HCT116 (cell line): ENCODE results near the gene TCIRG1. TPM values are rescaled to one million over a fixed set of nuclear protein-coding genes. Genes with fewer than 3 reads are reported as not detected.

Experiments
- ATAC-seq: fragments of 200-7000 bp; cut with Tn5 transposase; 2 replicates; pipeline ENCODE4 v1.9.1; 2020; ENCODE audit warnings: mild to moderate bottlenecking, moderate library complexity
- BruUV-seq: library from RNA; stranded (reverse); fragments of 400-500 nt; replicated peaks from 2 replicates; lab custom pipeline; 2021; lab: Mats Ljungman, UMichigan
- CTCF ChIA-PET: fragments of 300-600 bp; sonication (Branson Sonifier 250); formaldehyde crosslinking; loops from one replicate; lab custom pipeline; 2021; ENCODE audit warnings: antibody characterized with exemption; lab: Charles Lee
- POLR2A ChIA-PET: fragments of 300-600, 350-600 bp; sonication (Branson Sonifier 250); formaldehyde crosslinking; loops from one replicate; lab custom pipeline; 2021; ENCODE audit warnings: antibody characterized with exemption; lab: Charles Lee
- RAD21 ChIA-PET, 2 experiments: fragments of 300-600 bp; sonication (Branson Sonifier 250); formaldehyde crosslinking; loops; one replicate each; lab custom pipeline; 2023; ENCODE audit warnings: low total read pairs in 2 of 2; ENCODE audit not compliant: uncharacterized antibody in 2 of 2, unreplicated experiment in 2 of 2, low non-redundant PET in 1 of 2; lab: Charles Lee
- DNase-seq: peaks from one replicate; pipeline ENCODE4 v3.0.0-alpha.2; 2010; ENCODE audit warnings: low read depth, low spot score
- H2AFZ ChIP-seq: fragments of 200-600 bp; shearing (Covaris generic), sonication (generic); 2 replicates; pipeline ENCODE4 v1.6.1; 2017; ENCODE audit warnings: low read depth, mixed run types, mixed read lengths, antibody characterized with exemption, low read length; ENCODE audit not compliant: poor library complexity, severe bottlenecking
- H3K27ac ChIP-seq: 2 replicates; pipeline ENCODE4 v1.5.1; 2012; ENCODE audit warnings: low read depth, low read length
- H3K27me3 ChIP-seq: fragments of 200-600 bp; sonication (generic); 2 replicates; pipeline ENCODE4 v1.6.1; 2016; ENCODE audit warnings: mixed run types, low read length, mixed read lengths; ENCODE audit not compliant: insufficient read depth
- H3K36me3 ChIP-seq, 2 experiments: fragments of 200-500 bp in 1 of 2; fragments of 200-600 bp in 1 of 2; sonication (Bioruptor generic) in 1 of 2; sonication (generic) in 1 of 2; 2 replicates each; pipeline versions ENCODE4 v1.5.1 to v1.6.1; 2014 to 2016; ENCODE audit warnings: low read length in 2 of 2, inconsistent platforms in 1 of 2, mixed read lengths in 1 of 2, mixed run types in 1 of 2; ENCODE audit not compliant: insufficient read depth in 2 of 2, control insufficient read depth in 1 of 2
- H3K4me1 ChIP-seq, 2 experiments: fragments of 200-600 bp in 1 of 2; sonication (generic) in 1 of 2; 2 replicates each; pipeline versions ENCODE4 v1.5.1 to v1.6.1; 2012 to 2017; ENCODE audit warnings: low read length in 2 of 2, inconsistent platforms in 1 of 2, mild to moderate bottlenecking in 1 of 2, mixed read lengths in 1 of 2, mixed run types in 1 of 2, moderate library complexity in 1 of 2; ENCODE audit not compliant: insufficient read depth in 2 of 2, control insufficient read depth in 1 of 2
- H3K4me2 ChIP-seq: fragments of 200-600 bp; sonication (generic); 2 replicates; pipeline ENCODE4 v1.6.1; 2017; ENCODE audit warnings: mixed run types, low read length, mixed read lengths
- H3K4me3 ChIP-seq, 2 experiments: fragments of 200-600 bp in 1 of 2; sonication (generic) in 1 of 2; replicated peaks in 1 of 2; 2 replicates each; pipeline ENCODE4 v1.5.1; 2011 to 2016; ENCODE audit warnings: low read length in 2 of 2, control low read depth in 1 of 2, low read depth in 1 of 2, mild to moderate bottlenecking in 1 of 2, mixed read lengths in 1 of 2, mixed run types in 1 of 2
- H3K79me2 ChIP-seq: fragments of 200-600 bp; sonication (generic); 2 replicates; pipeline ENCODE4 v1.6.1; 2017; ENCODE audit warnings: mild to moderate bottlenecking, mixed run types, low read length, moderate library complexity, mixed read lengths; ENCODE audit not compliant: insufficient read depth
- H3K9ac ChIP-seq: fragments of 200-600 bp; sonication (generic); 2 replicates; pipeline ENCODE4 v1.6.1; 2016; ENCODE audit warnings: low read length, mixed read lengths
- H3K9me2 ChIP-seq: fragments of 200-600 bp; sonication (generic), shearing (Covaris generic); 2 replicates; pipeline ENCODE4 v1.6.1; 2017; ENCODE audit warnings: mixed run types, mild to moderate bottlenecking, moderate library complexity; ENCODE audit not compliant: insufficient read depth
- H3K9me3 ChIP-seq, 2 experiments: fragments of 200-500 bp in 1 of 2; fragments of 200-600 bp in 1 of 2; sonication (Bioruptor generic) in 1 of 2; sonication (generic) in 1 of 2; 2 replicates each; pipeline ENCODE4 v1.6.1; 2014 to 2017; ENCODE audit warnings: low read length in 2 of 2, mixed read lengths in 2 of 2, inconsistent platforms in 1 of 2, low read depth in 1 of 2, mild to moderate bottlenecking in 1 of 2, mixed run types in 1 of 2, moderate library complexity in 1 of 2; ENCODE audit not compliant: control insufficient read depth in 1 of 2, insufficient read depth in 1 of 2
- H4K20me1 ChIP-seq: fragments of 200-600 bp; sonication (generic), shearing (Covaris generic); 2 replicates; pipeline ENCODE4 v1.6.1; 2017; ENCODE audit warnings: mixed run types, mild to moderate bottlenecking, moderate library complexity; ENCODE audit not compliant: insufficient read depth
- CBX3 ChIP-seq: IDR thresholded peaks from 2 replicates; pipeline ENCODE4 v1.6.1; 2012; ENCODE audit warnings: low read depth
- CEBPB ChIP-seq: IDR thresholded peaks from 2 replicates; pipeline ENCODE4 v1.6.1; 2012; ENCODE audit warnings: low read depth
- ELF1 ChIP-seq: IDR thresholded peaks from 2 replicates; pipeline ENCODE4 v1.6.1; 2012; ENCODE audit warnings: low read depth, borderline replicate concordance
- EZH2 ChIP-seq: fragments of 200-600 bp; sonication (generic); IDR thresholded peaks from 2 replicates; pipeline ENCODE4 v1.6.1; 2017; ENCODE audit warnings: antibody characterized with exemption, mixed run types
- FOSL1 ChIP-seq: IDR thresholded peaks from 2 replicates; pipeline ENCODE4 v1.6.1; 2012; ENCODE audit warnings: low read depth
- JUND ChIP-seq: IDR thresholded peaks from 2 replicates; pipeline ENCODE4 v1.6.1; 2012
- RAD21 ChIP-seq: IDR thresholded peaks from 2 replicates; pipeline ENCODE4 v1.6.1; 2012; ENCODE audit warnings: low read depth, mild to moderate bottlenecking
- SP1 ChIP-seq: IDR thresholded peaks from 2 replicates; pipeline ENCODE4 v1.6.1; 2012; ENCODE audit warnings: low read depth
- SRF ChIP-seq: IDR thresholded peaks from 2 replicates; pipeline ENCODE4 v1.6.1; 2012; ENCODE audit warnings: low read depth
- TCF7L2 ChIP-seq: IDR thresholded peaks from 2 replicates; pipeline ENCODE4 v1.7.0; 2011; ENCODE audit warnings: borderline replicate concordance, inconsistent platforms; ENCODE audit not compliant: insufficient read depth, insufficient read length; ENCODE audit errors: extremely low read depth
- YY1 ChIP-seq: IDR thresholded peaks from 2 replicates; pipeline ENCODE4 v1.6.1; 2011; ENCODE audit warnings: low read length, low read depth, moderate library complexity, mild to moderate bottlenecking; ENCODE audit not compliant: insufficient replicate concordance; ENCODE audit errors: extremely low read depth
- ZFX ChIP-seq: fragments of 450-650 bp; IDR thresholded peaks from 2 replicates; pipeline ENCODE4 v1.6.1; 2017
- intact Hi-C: fragments of 100-400 bp; cut with micrococcal nuclease; formaldehyde crosslinking; loops from 2 replicates; pipeline ENCODE4 v1.10.0; 2022
- total RNA-seq: library from RNA; stranded (reverse); gene quantifications from one replicate; pipeline ENCODE4 v1.2.1, GENCODE V29; 2021; ENCODE audit not compliant: unreplicated experiment
- TF ChIP-seq, protein P1 (sequence below): IDR thresholded peaks from 2 replicates; pipeline ENCODE4 v1.6.1; 2012; ENCODE audit warnings: low read depth
- TF ChIP-seq, protein P2 (sequence below): IDR thresholded peaks from 2 replicates; pipeline ENCODE4 v1.6.1; 2012
- TF ChIP-seq, protein P3 (sequence below): IDR thresholded peaks from 2 replicates; pipeline ENCODE4 v1.6.1; 2012
- TF ChIP-seq, protein P4 (sequence below): IDR thresholded peaks from 2 replicates; pipeline ENCODE4 v1.6.1; 2011; ENCODE audit warnings: mild to moderate bottlenecking, low read length, moderate library complexity; ENCODE audit not compliant: insufficient replicate concordance; ENCODE audit errors: extremely low read depth

Gene TCIRG1
- total RNA-seq, 1 experiment from 2014 or later: 101 TPM

DNA sequence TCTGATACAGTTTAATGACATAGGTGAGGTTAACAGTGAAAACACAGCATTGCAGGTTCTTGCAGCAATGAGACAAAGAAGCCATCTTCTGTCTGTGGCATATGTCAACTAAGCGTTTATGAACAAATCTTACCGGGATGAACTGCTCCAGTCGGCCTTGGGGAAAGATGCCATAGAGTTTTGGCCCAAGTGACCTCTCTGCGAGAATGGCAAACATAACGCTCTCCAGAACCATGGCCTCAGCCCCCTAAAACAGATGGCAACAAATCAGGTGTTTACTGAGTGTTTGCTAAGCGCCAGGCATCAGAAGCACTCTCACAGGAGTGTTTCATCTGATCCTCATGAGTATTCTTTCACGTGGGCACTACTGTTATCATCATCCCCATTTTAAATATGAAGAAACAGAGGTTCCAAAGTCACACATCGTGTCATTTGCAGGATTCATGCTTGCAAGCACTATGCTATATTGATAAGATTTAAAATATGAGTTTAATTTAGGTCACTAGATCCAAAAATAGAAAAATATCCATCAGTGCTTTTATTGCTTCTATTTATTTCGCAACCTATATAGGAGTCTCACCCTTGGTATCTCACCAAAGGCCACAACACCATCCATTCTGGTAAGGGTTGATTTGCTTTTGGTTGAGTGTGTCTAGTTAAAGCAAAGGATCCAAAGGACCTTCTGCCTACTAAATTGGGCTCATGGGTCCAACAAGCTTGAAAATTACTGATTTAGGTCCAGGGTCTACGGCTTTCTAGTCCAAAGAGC, 35.9 kb downstream of the TCIRG1 start:
- TF ChIP-seq CBX3 (no peak), RAD21 (no peak), JUND (no peak), SRF (no peak), TCF7L2 (no peak), EZH2 (no peak), YY1 (no peak), ELF1 (no peak), CEBPB (no peak), SP1 (no peak), ZFX (no peak), FOSL1 (no peak)
- TF ChIP-seq, protein P1, sequence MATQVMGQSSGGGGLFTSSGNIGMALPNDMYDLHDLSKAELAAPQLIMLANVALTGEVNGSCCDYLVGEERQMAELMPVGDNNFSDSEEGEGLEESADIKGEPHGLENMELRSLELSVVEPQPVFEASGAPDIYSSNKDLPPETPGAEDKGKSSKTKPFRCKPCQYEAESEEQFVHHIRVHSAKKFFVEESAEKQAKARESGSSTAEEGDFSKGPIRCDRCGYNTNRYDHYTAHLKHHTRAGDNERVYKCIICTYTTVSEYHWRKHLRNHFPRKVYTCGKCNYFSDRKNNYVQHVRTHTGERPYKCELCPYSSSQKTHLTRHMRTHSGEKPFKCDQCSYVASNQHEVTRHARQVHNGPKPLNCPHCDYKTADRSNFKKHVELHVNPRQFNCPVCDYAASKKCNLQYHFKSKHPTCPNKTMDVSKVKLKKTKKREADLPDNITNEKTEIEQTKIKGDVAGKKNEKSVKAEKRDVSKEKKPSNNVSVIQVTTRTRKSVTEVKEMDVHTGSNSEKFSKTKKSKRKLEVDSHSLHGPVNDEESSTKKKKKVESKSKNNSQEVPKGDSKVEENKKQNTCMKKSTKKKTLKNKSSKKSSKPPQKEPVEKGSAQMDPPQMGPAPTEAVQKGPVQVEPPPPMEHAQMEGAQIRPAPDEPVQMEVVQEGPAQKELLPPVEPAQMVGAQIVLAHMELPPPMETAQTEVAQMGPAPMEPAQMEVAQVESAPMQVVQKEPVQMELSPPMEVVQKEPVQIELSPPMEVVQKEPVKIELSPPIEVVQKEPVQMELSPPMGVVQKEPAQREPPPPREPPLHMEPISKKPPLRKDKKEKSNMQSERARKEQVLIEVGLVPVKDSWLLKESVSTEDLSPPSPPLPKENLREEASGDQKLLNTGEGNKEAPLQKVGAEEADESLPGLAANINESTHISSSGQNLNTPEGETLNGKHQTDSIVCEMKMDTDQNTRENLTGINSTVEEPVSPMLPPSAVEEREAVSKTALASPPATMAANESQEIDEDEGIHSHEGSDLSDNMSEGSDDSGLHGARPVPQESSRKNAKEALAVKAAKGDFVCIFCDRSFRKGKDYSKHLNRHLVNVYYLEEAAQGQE: no peak
- TF ChIP-seq, protein P2, sequence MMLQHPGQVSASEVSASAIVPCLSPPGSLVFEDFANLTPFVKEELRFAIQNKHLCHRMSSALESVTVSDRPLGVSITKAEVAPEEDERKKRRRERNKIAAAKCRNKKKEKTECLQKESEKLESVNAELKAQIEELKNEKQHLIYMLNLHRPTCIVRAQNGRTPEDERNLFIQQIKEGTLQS: no peak
- TF ChIP-seq, protein P3, sequence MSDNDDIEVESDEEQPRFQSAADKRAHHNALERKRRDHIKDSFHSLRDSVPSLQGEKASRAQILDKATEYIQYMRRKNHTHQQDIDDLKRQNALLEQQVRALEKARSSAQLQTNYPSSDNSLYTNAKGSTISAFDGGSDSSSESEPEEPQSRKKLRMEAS: no peak
- TF ChIP-seq, protein P4, sequence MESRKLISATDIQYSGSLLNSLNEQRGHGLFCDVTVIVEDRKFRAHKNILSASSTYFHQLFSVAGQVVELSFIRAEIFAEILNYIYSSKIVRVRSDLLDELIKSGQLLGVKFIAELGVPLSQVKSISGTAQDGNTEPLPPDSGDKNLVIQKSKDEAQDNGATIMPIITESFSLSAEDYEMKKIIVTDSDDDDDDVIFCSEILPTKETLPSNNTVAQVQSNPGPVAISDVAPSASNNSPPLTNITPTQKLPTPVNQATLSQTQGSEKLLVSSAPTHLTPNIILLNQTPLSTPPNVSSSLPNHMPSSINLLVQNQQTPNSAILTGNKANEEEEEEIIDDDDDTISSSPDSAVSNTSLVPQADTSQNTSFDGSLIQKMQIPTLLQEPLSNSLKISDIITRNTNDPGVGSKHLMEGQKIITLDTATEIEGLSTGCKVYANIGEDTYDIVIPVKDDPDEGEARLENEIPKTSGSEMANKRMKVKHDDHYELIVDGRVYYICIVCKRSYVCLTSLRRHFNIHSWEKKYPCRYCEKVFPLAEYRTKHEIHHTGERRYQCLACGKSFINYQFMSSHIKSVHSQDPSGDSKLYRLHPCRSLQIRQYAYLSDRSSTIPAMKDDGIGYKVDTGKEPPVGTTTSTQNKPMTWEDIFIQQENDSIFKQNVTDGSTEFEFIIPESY: no peak
- ChIA-PET RAD21 (no interaction called here), CTCF (no interaction called here), POLR2A (no interaction called here)
- H4K20me1 ChIP-seq: no peaks in the 10 kb centered on the region; the same call in 1 of the 2 replicates
- no peaks in the 10 kb centered on the region for H3K9me2 ChIP-seq
- intact Hi-C loops: no loop called here
- no peaks in the 10 kb centered on the region for H3K9me3 ChIP-seq
- no peak for DNase-seq
- ATAC-seq: no peak
- BruUV-seq: no TSS peak
- H3K4me1 ChIP-seq: no peaks in the 10 kb centered on the region; a peak in 1 of 4 replicates
- H3K4me3 ChIP-seq: no peak overlapping the region
- H3K36me3 ChIP-seq: peaks cover 10 to 26% of the 10 kb centered on the region in 2 experiments; a peak in 3 of 4 replicates
- H3K9ac ChIP-seq: no peak overlapping the region
- peaks cover 5% of the 10 kb centered on the region; the same call in 1 of the 2 replicates for H3K79me2 ChIP-seq
- H3K27me3 ChIP-seq: no peaks in the 10 kb centered on the region
- H3K4me2 ChIP-seq: no peak overlapping the region
- H2AFZ ChIP-seq: no peak overlapping the region
- no peak overlapping the region for H3K27ac ChIP-seq
